H1 (cell line): ENCODE results near the gene SATB2. TPM values are rescaled to one million over a fixed set of nuclear protein-coding genes. Genes with fewer than 3 reads are reported as not detected.

Experiments
- FOSL1 ChIP-seq: IDR thresholded peaks from 2 replicates; pipeline ENCODE4 v1.6.1; 2011; ENCODE audit warnings: mild to moderate bottlenecking, low read depth, low read length, moderate library complexity; ENCODE audit not compliant: insufficient read depth
- GTF2F1 ChIP-seq: IDR thresholded peaks from 2 replicates; pipeline ENCODE4 v1.6.1; 2012; ENCODE audit warnings: low read depth, low read length, improper control_type of control experiment, borderline replicate concordance
- TEAD4 ChIP-seq: IDR thresholded peaks from 2 replicates; pipeline ENCODE4 v1.6.1; 2012; ENCODE audit warnings: low read depth, low read length, inconsistent platforms, mixed read lengths
- polyA plus RNA-seq, 7 experiments: library from polyadenylated mRNA; depleted of rRNA in 3 of 7; stranded (reverse) in 5 of 7; unstranded in 2 of 7; fragments of >200 nt in 5 of 7; fragments of 200-250 nt in 2 of 7; gene quantifications; 1 replicate in 5 of 7; 2 replicates in 1 of 7; 4 replicates in 1 of 7; pipeline versions ENCODE4 v1.2.1 to v1.2.3, GENCODE V29; 2011 to 2013; ENCODE audit warnings: missing spikeins in 2 of 7, mixed read lengths in 2 of 7
- total RNA-seq: library from RNA; stranded (reverse); fragmentation: NEBNext Ultra II Directional; extraction: Animal tissue kit (Norgen Biotek cat#: 25700); gene quantifications from 2 replicates; pipeline ENCODE4 v1.2.1, GENCODE V29; 2021

SATB2 gene
- total and polyA plus RNA-seq, 2 of the 8 experiments (the other 6 are each of a cell fraction or from before 2014, with no cell fraction given), result 1.3 to 5.7 TPM

DNA sequence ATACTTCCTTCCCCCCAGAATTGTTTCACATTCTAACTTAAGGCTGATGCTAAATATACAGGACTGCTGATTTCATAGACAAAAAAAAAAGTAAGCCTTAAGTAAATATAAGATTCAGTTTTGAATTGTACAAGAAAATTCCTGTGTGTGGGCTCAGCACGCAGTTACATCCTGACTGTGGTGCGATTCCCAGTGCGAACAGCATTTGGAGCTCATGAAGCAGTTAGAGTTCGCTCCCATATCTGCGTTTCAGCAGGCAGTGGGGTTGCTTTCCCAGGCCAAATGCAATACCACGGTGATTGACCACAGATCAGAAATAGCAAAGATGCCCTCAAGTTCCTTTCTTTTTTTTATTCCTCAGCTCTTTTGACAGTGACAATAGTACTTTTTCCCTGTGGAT is 75.6 kb downstream of the SATB2 start (continued):
- TF ChIP-seq GTF2F1, result no peak
- TF ChIP-seq FOSL1, result no peak
- TF ChIP-seq TEAD4, result no peak
